NOMO-1 treated with dmso at 0.1 percent for 144 hours (cell line): ENCODE measurements around the gene SCO2.
"Not testable (repeated sequence)": the region's sequence is repeated elsewhere in the genome, so short reads cannot be mapped to it uniquely, and the experiment has no call there.

ENCODE experiments used
- DNase-seq: peaks from one replicate; lab custom pipeline; 2025; ENCODE audit not compliant: unreplicated experiment; lab: John Stamatoyannopoulos, UW

Gene SCO2

GRCh38 chr22:50551160-50551752 is 25.9 kb upstream of the SCO2 start:
- no peak for DNase-seq

- no peak for DNase-seq
Measured at GRCh38 chr22:50550395-50550794, 25.0 kb upstream of the SCO2 start.

GRCh38 chr22:50548921-50549790 is 23.8 kb upstream of the SCO2 start:
- no peak for DNase-seq

GRCh38 chr22:50548040-50548920 is 22.9 kb upstream of the SCO2 start:
- DNase-seq, result no peak

- no peak for DNase-seq
Measured at GRCh38 chr22:50547263-50547985, 22.0 kb upstream of the SCO2 start.

- no peak for DNase-seq
Measured at GRCh38 chr22:50546326-50547262, 21.2 kb upstream of the SCO2 start.

- no peak for DNase-seq
Measured at GRCh38 chr22:50545522-50546325, 20.3 kb upstream of the SCO2 start, which contains the start of gene KLHDC7B. KLHDC7B (plus strand) TSS chr22:50545899; CDS start chr22:50546244, 345 bp downstream.

GRCh38 chr22:50544746-50545253 is 19.4 kb upstream of the SCO2 start:
- no peak for DNase-seq

- DNase-seq, result peak; percentile 69
Measured at GRCh38 chr22:50544078-50544745, 18.8 kb upstream of the SCO2 start.

- peak; percentile 74 for DNase-seq
Measured at GRCh38 chr22:50542416-50542927, 17.1 kb upstream of the SCO2 start.

- peak; percentile 58 for DNase-seq
Measured at GRCh38 chr22:50541667-50542026, 16.2 kb upstream of the SCO2 start.

GRCh38 chr22:50540381-50540780 is 15.0 kb upstream of the SCO2 start:
- DNase-seq, result no peak

GRCh38 chr22:50537765-50538164 is 12.4 kb upstream of the SCO2 start:
- DNase-seq, result no peak

GRCh38 chr22:50536226-50536625 is 10.8 kb upstream of the SCO2 start:
- no peak for DNase-seq

- no peak for DNase-seq
Measured at GRCh38 chr22:50535113-50535512, 9.7 kb upstream of the SCO2 start.

- not testable (repeated sequence) for DNase-seq
Measured at GRCh38 chr22:50533856-50534711, 8.7 kb upstream of the SCO2 start.
